ENCODE data around the gene RIOK2.

The RIOK2 gene

GRCh38 chr5:97151370-97151769 is 31.7 kb downstream of the RIOK2 start:
- no peak for TF ChIP-seq CTCF (conservative IDR thresholded peaks at IDR 0.05; ENCODE audit: low read depth, low read length)
- no peak overlapping the region for H3K4me3 ChIP-seq (ENCODE audit: low read length)
- DNase-seq (ENCODE audit: low read depth): no peak

GRCh38 chr5:97150401-97150800 is 32.6 kb downstream of the RIOK2 start:
- DNase-seq (ENCODE audit: low read depth): no peak

GRCh38 chr5:97149709-97150108 is 33.3 kb downstream of the RIOK2 start:
- no peak for DNase-seq (ENCODE audit: low read depth)
- H3K4me3 ChIP-seq (ENCODE audit: low read length): no peak overlapping the region
- TF ChIP-seq CTCF (conservative IDR thresholded peaks at IDR 0.05; ENCODE audit: low read depth, low read length): no peak

More at GRCh38 chr5:97150401-97150800, 32.6 kb downstream of the RIOK2 start:
- no peak overlapping the region for H3K4me3 ChIP-seq (ENCODE audit: low read length)
- no peak for TF ChIP-seq CTCF (conservative IDR thresholded peaks at IDR 0.05; ENCODE audit: low read depth, low read length)

- H3K4me3 ChIP-seq (ENCODE audit: low read length): no peak overlapping the region
- TF ChIP-seq CTCF (conservative IDR thresholded peaks at IDR 0.05; ENCODE audit: low read depth, low read length): no peak
- no peak for DNase-seq (ENCODE audit: low read depth)
Observed at GRCh38 chr5:97148288-97148687, 34.8 kb downstream of the RIOK2 start.

GRCh38 chr5:97143704-97144103 is 39.3 kb downstream of the RIOK2 start:
- DNase-seq (ENCODE audit: low read depth): no peak
- TF ChIP-seq CTCF (conservative IDR thresholded peaks at IDR 0.05; ENCODE audit: low read depth, low read length): no peak
- no peak overlapping the region for H3K4me3 ChIP-seq (ENCODE audit: low read length)

- TF ChIP-seq CTCF (conservative IDR thresholded peaks at IDR 0.05; ENCODE audit: low read depth, low read length): peak; percentile 70
- H3K4me3 ChIP-seq (ENCODE audit: low read length): no peak within 1 kb of the TSS
- DNase-seq (ENCODE audit: low read depth): no peak
Observed at GRCh38 chr5:97142521-97143254, 40.4 kb downstream of the RIOK2 start, which contains the start of gene LIX1. Gene LIX1, minus strand, starts transcription at chr5:97142611. Its CDS starts 35 bp downstream, at chr5:97142576.

- no peak for TF ChIP-seq CTCF (conservative IDR thresholded peaks at IDR 0.05; ENCODE audit: low read depth, low read length)
- DNase-seq (ENCODE audit: low read depth): no peak
- H3K4me3 ChIP-seq (ENCODE audit: low read length): no peak overlapping the region
Observed at GRCh38 chr5:97141539-97141938, 41.5 kb downstream of the RIOK2 start.
